PFSK-1 (cell line): ENCODE measurements around the gene FABP1.

ENCODE experiments used
- FOXP2 ChIP-seq: optimal IDR thresholded peaks from 2 replicates; pipeline ENCODE3; 2011; ENCODE audit warnings: borderline replicate concordance, control low read depth, inconsistent platforms; ENCODE audit not compliant: insufficient read depth; ENCODE audit errors: extremely low read length, extremely low read depth
- POLR2AphosphoS5 ChIP-seq: IDR thresholded peaks from 2 replicates; pipeline ENCODE4 v1.6.1; 2012; ENCODE audit warnings: low read depth, mild to moderate bottlenecking, control low read depth, low read length, moderate library complexity
- REST ChIP-seq, 2 experiments: IDR thresholded peaks; 2 replicates each; pipeline versions ENCODE4 v1.6.1 to v1.8.0; 2011 to 2012; ENCODE audit warnings: low read depth in 2 of 2, low read length in 2 of 2, control low read depth in 1 of 2, inconsistent platforms in 1 of 2, mild to moderate bottlenecking in 1 of 2, moderate library complexity in 1 of 2; ENCODE audit not compliant: insufficient read depth in 1 of 2
- SIN3A ChIP-seq: IDR thresholded peaks from 2 replicates; pipeline ENCODE4 v1.6.1; 2012; ENCODE audit warnings: mild to moderate bottlenecking, low read length, moderate library complexity, borderline replicate concordance; ENCODE audit not compliant: insufficient read depth
- TAF1 ChIP-seq: IDR thresholded peaks from 2 replicates; pipeline ENCODE4 v1.6.1; 2012; ENCODE audit warnings: low read length, control low read depth, borderline replicate concordance; ENCODE audit not compliant: insufficient read depth

Gene FABP1

GRCh38 chr2:88074854-88075292 lies 53.0 kb downstream of the FABP1 start:
- TF ChIP-seq FOXP2 (no peak), REST (IDR thresholded peaks at IDR 0.05; ENCODE audit: insufficient read depth in 1 of 2, low read depth in 2 of 2, low read length in 2 of 2) (no peak), TAF1 (no peak), POLR2AphosphoS5 (no peak), SIN3A (no peak)

GRCh38 chr2:88074150-88074549 lies 53.7 kb downstream of the FABP1 start:
- TF ChIP-seq POLR2AphosphoS5, result no peak
- no peak for TF ChIP-seq SIN3A
- TF ChIP-seq REST (IDR thresholded peaks at IDR 0.05; ENCODE audit: insufficient read depth in 1 of 2, low read depth in 2 of 2, low read length in 2 of 2), result no peak
- TF ChIP-seq TAF1, result no peak
- TF ChIP-seq FOXP2, result no peak
